Smooth muscle cell (in vitro differentiated cells): ENCODE data around the gene EMC10. TPM values are rescaled to one million over a fixed set of nuclear protein-coding genes. Genes with fewer than 3 reads are reported as not detected.

ENCODE experiments used
- DNase-seq: peaks from one replicate; lab custom pipeline; 2025; ENCODE audit not compliant: unreplicated experiment; lab: John Stamatoyannopoulos, UW
- H2AFZ ChIP-seq: fragments of 200-600 bp; sonication (generic); 2 replicates; pipeline ENCODE4 v1.6.0; 2016; ENCODE audit warnings: antibody characterized with exemption, low read depth, mild to moderate bottlenecking
- H3F3A ChIP-seq: fragments of 200-600 bp; sonication (generic); 2 replicates; pipeline ENCODE4 v1.6.0; 2017; ENCODE audit warnings: antibody characterized with exemption, low read depth
- H3K27ac ChIP-seq: fragments of 200-600 bp; sonication (generic); 2 replicates; pipeline ENCODE4 v1.5.1; 2016; ENCODE audit warnings: low read depth, mild to moderate bottlenecking
- H3K27me3 ChIP-seq: fragments of 200-600 bp; sonication (generic); 2 replicates; pipeline ENCODE4 v1.6.1; 2016; ENCODE audit warnings: low read depth, mild to moderate bottlenecking
- H3K36me3 ChIP-seq: fragments of 200-600 bp; sonication (generic); 2 replicates; pipeline ENCODE4 v1.5.1; 2016; ENCODE audit warnings: low read depth
- H3K4me1 ChIP-seq: fragments of 200-600 bp; sonication (generic); 2 replicates; pipeline ENCODE4 v1.5.1; 2016; ENCODE audit warnings: low read depth
- H3K4me2 ChIP-seq: fragments of 200-600 bp; sonication (generic); 2 replicates; pipeline ENCODE4 v1.6.0; 2016; ENCODE audit warnings: mild to moderate bottlenecking
- H3K4me3 ChIP-seq: fragments of 200-600 bp; sonication (generic); 2 replicates; pipeline ENCODE4 v1.5.1; 2016; ENCODE audit warnings: mild to moderate bottlenecking
- H3K79me2 ChIP-seq: fragments of 200-600 bp; sonication (generic); 2 replicates; pipeline ENCODE4 v1.6.0; 2016; ENCODE audit warnings: low read depth, mild to moderate bottlenecking
- H3K9ac ChIP-seq: fragments of 200-600 bp; sonication (generic); 2 replicates; pipeline ENCODE4 v1.6.0; 2016; ENCODE audit warnings: low read depth
- H3K9me3 ChIP-seq: fragments of 200-600 bp; sonication (generic); replicated peaks from 2 replicates; pipeline ENCODE4 v1.5.1; 2016; ENCODE audit warnings: low read depth
- H4K20me1 ChIP-seq: fragments of 200-600 bp; sonication (generic); 2 replicates; pipeline ENCODE4 v1.6.0; 2016; ENCODE audit warnings: low read depth
- CTCF ChIP-seq: fragments of 200-600 bp; sonication (generic); IDR thresholded peaks from 2 replicates; pipeline ENCODE4 v1.5.1; 2017; ENCODE audit warnings: borderline replicate concordance, mild to moderate bottlenecking, antibody characterized with exemption; ENCODE audit not compliant: insufficient read depth, poor library complexity, severe bottlenecking
- WGBS: methylation state at CpG from one replicate; pipeline ENCODE4 v1.1.7; 2016; ENCODE audit warnings: low lambda C conversion rate; 5-methylcytosine and 5-hydroxymethylcytosine counted together
- polyA plus RNA-seq: library from polyadenylated mRNA; unstranded; fragments of >200 nt; fragmentation: Nextera tagmentation; extraction: Ambion mirVana; gene quantifications from 2 replicates; pipeline ENCODE4 v1.2.1, GENCODE V29; 2016
- total RNA-seq: library from RNA; depleted of rRNA; stranded (reverse); fragments of >200 nt; gene quantifications from 2 replicates; pipeline ENCODE4 v1.2.3, GENCODE V29; 2014

EMC10 gene
- total RNA-seq (49.0 and 51.7 TPM in 2 replicates), polyA plus RNA-seq (18.0 and 22.0 TPM in 2 replicates)

GRCh38 chr19:50476224-50476906 lies at the start of gene EMC10, which contains the start of gene GARIN5A:
Gene EMC10 (plus strand): TSS chr19:50476507. CDS start chr19:50476545, 38 bp downstream.
Gene GARIN5A (minus strand): TSS chr19:50476848. CDS start chr19:50476388, 460 bp downstream.
- 3% methylated on average over 58 of the region's 58 CpGs for WGBS
- Histone ChIP-seq H3F3A (peaks cover 6% of the 10 kb centered on the region), H2AFZ (peak within 1 kb of the TSS; percentile 100)

GRCh38 chr19:50427318-50427925 lies 48.9 kb upstream of the EMC10 start:
- Histone ChIP-seq H3F3A (no peaks in the 10 kb centered on the region), H3K4me3 (peak overlapping the region; percentile 40), H3K36me3 (no peaks in the 10 kb centered on the region), H3K79me2 (no peaks in the 10 kb centered on the region), H3K4me2 (peak overlapping the region; percentile 75), H3K27ac (no peak overlapping the region), H4K20me1 (no peaks in the 10 kb centered on the region), H3K9me3 (no peaks in the 10 kb centered on the region), H2AFZ (no peak overlapping the region), H3K9ac (no peak overlapping the region), H3K4me1 (peaks cover 4% of the 10 kb centered on the region), H3K27me3 (no peaks in the 10 kb centered on the region)
- no peak for TF ChIP-seq CTCF
- no peak for DNase-seq
- 90% methylated on average over 25 of the region's 26 CpGs for WGBS

More at GRCh38 chr19:50476224-50476906, at the start of gene EMC10, which contains the start of gene GARIN5A:
- no peaks in the 10 kb centered on the region for H3K27me3 ChIP-seq
- no peaks in the 10 kb centered on the region for H3K9me3 ChIP-seq
- H4K20me1 ChIP-seq = peaks cover 24% of the 10 kb centered on the region
- H3K4me1 ChIP-seq = peaks cover 7% of the 10 kb centered on the region
- DNase-seq = peak; percentile 72
- no peak for TF ChIP-seq CTCF
- H3K27ac ChIP-seq = peak within 1 kb of the TSS; percentile 68
- H3K36me3 ChIP-seq = no peaks in the 10 kb centered on the region
- H3K4me3 ChIP-seq = peak within 1 kb of the TSS; percentile 97
- H3K79me2 ChIP-seq = peaks cover 16% of the 10 kb centered on the region
- H3K9ac ChIP-seq = peak within 1 kb of the TSS; percentile 85
- peak within 1 kb of the TSS; percentile 98 for H3K4me2 ChIP-seq

- Histone ChIP-seq H3K36me3 (no peaks in the 10 kb centered on the region), H3K27ac (no peak overlapping the region), H3K9ac (no peak overlapping the region), H3K9me3 (no peaks in the 10 kb centered on the region), H3K27me3 (no peaks in the 10 kb centered on the region), H2AFZ (no peak overlapping the region), H3K4me3 (peak overlapping the region; percentile 40), H3F3A (no peaks in the 10 kb centered on the region), H3K4me2 (peak overlapping the region; percentile 75), H3K79me2 (no peaks in the 10 kb centered on the region), H3K4me1 (peaks cover 9% of the 10 kb centered on the region), H4K20me1 (no peaks in the 10 kb centered on the region)
- no peak for TF ChIP-seq CTCF
- DNase-seq = peak; percentile 19
- 24% methylated on average over 31 of the region's 38 CpGs for WGBS
These were observed 48.3 kb upstream of the EMC10 start for GRCh38 chr19:50427997-50428425.
